ENCODE results near the gene IFT122.

GRCh38 chr3:129460155-129460554 lies 20.1 kb downstream of the IFT122 start:
- TF ChIP-seq TARDBP (IDR thresholded peaks at IDR 0.05) (no peak), FOXM1 (IDR thresholded peaks at IDR 0.05; ENCODE audit: borderline replicate concordance) (no peak), NFRKB (IDR thresholded peaks at IDR 0.05) (no peak), FOXA1 (IDR thresholded peaks at IDR 0.05) (no peak), ELF4 (IDR thresholded peaks at IDR 0.05) (no peak), SUZ12 (IDR thresholded peaks at IDR 0.05) (no peak), SP1 (IDR thresholded peaks at IDR 0.05) (no peak), BHLHE40 (IDR thresholded peaks at IDR 0.05; ENCODE audit: borderline replicate concordance) (no peak), ZNF384 (IDR thresholded peaks at IDR 0.05) (no peak), FOXK2 (IDR thresholded peaks at IDR 0.05) (no peak), LEF1 (IDR thresholded peaks at IDR 0.05; ENCODE audit: borderline replicate concordance) (no peak), HDGF (IDR thresholded peaks at IDR 0.05; ENCODE audit: borderline replicate concordance) (no peak)
- TF ChIP-seq, protein P1, sequence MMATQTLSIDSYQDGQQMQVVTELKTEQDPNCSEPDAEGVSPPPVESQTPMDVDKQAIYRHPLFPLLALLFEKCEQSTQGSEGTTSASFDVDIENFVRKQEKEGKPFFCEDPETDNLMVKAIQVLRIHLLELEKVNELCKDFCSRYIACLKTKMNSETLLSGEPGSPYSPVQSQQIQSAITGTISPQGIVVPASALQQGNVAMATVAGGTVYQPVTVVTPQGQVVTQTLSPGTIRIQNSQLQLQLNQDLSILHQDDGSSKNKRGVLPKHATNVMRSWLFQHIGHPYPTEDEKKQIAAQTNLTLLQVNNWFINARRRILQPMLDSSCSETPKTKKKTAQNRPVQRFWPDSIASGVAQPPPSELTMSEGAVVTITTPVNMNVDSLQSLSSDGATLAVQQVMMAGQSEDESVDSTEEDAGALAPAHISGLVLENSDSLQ (IDR thresholded peaks at IDR 0.05), result no peak

Data from HEK293T (cell line).